HepG2 (cell line): ENCODE measurements around the gene PEX11B. TPM values are rescaled to one million over a fixed set of nuclear protein-coding genes. Genes with fewer than 3 reads are reported as not detected.

Experiments used
- ATAC-seq: fragments of 200-7000 bp; cut with Tn5 transposase; 3 replicates; pipeline ENCODE4 v1.9.1; 2020; ENCODE audit warnings: mild to moderate bottlenecking, moderate library complexity
- BruUV-seq: library from RNA; stranded (reverse); fragments of 400-500 nt; replicated peaks from 2 replicates; lab custom pipeline; 2021; lab: Mats Ljungman, UMichigan
- CTCF ChIA-PET: fragments of 300-600 bp; formaldehyde crosslinking; extraction: SDS; loops from one replicate; lab custom pipeline; 2021; ENCODE audit warnings: low total read pairs, inconsistent platforms, low intra/inter-chr PET ratio; lab: Yijun Ruan, JAX
- POLR2A ChIA-PET: fragments of 350-600 bp; sonication (Branson Sonifier 250); formaldehyde crosslinking; loops from one replicate; lab custom pipeline; 2020; ENCODE audit warnings: antibody characterized with exemption, inconsistent platforms; lab: Yijun Ruan, JAX
- DNase-seq: peaks from one replicate; pipeline ENCODE4 v3.0.0-alpha.2; 2015; ENCODE audit warnings: low spot score
- FAIRE-seq: peaks from 3 replicates; lab custom pipeline; 2011; peaks lifted over from hg19 to GRCh38; lab: Jason Lieb, UNC
- H2AFZ ChIP-seq: one replicate; pipeline ENCODE4 v1.6.1; 2011; ENCODE audit warnings: low read length, inconsistent platforms
- H3K27ac ChIP-seq: fragments of 300-600 bp; 3 replicates; pipeline ENCODE4 v1.8.0; 2011; ENCODE audit warnings: mixed run types, mild to moderate bottlenecking, mixed read lengths, low read length, inconsistent platforms; ENCODE audit not compliant: insufficient read depth; ENCODE audit errors: extremely low read length
- H3K27me3 ChIP-seq, 2 experiments: fragments of 200-600 bp in 1 of 2; 2 replicates in 1 of 2; 3 replicates in 1 of 2; pipeline versions ENCODE4 v1.6.0 to v1.8.0; 2011; ENCODE audit warnings: low read length in 2 of 2, mild to moderate bottlenecking in 2 of 2, moderate library complexity in 2 of 2, inconsistent platforms in 1 of 2; ENCODE audit not compliant: insufficient read depth in 2 of 2, control insufficient read depth in 1 of 2
- H3K36me3 ChIP-seq, 2 experiments: fragments of 200-600 bp in 1 of 2; replicated peaks in 1 of 2; 2 replicates in 1 of 2; 3 replicates in 1 of 2; pipeline versions ENCODE4 v1.5.1 to v1.8.0; 2011; ENCODE audit warnings: low read length in 2 of 2, inconsistent platforms in 1 of 2; ENCODE audit not compliant: insufficient read depth in 2 of 2, control insufficient read depth in 1 of 2
- H3K4me1 ChIP-seq: 2 replicates; pipeline ENCODE4 v1.5.1; 2012; ENCODE audit warnings: low read length, inconsistent platforms; ENCODE audit not compliant: insufficient read depth
- H3K4me2 ChIP-seq: 2 replicates; pipeline ENCODE4 v1.6.0; 2011; ENCODE audit warnings: low read depth, low read length, inconsistent platforms
- H3K4me3 ChIP-seq, 3 experiments: fragments of 200-600 bp in 1 of 3; sonication (generic), shearing (Covaris generic) in 1 of 3; replicated peaks in 1 of 3; 2 replicates each; pipeline ENCODE4 v1.5.1; 2011 to 2016; ENCODE audit warnings: low read length in 3 of 3, inconsistent platforms in 2 of 3, low read depth in 2 of 3, mild to moderate bottlenecking in 2 of 3, control low read depth in 1 of 3, mixed read lengths in 1 of 3; ENCODE audit not compliant: insufficient read depth in 1 of 3
- H3K79me2 ChIP-seq: one replicate; pipeline ENCODE4 v1.6.1; 2011; ENCODE audit warnings: low read length, inconsistent platforms; ENCODE audit not compliant: insufficient read depth
- H3K9ac ChIP-seq: 2 replicates; pipeline ENCODE4 v1.6.0; 2011; ENCODE audit warnings: mild to moderate bottlenecking, low read depth, low read length, inconsistent platforms; ENCODE audit not compliant: insufficient read depth
- H3K9me3 ChIP-seq: 2 replicates; pipeline ENCODE4 v1.5.1; 2012; ENCODE audit warnings: mild to moderate bottlenecking, low read length
- H4K20me1 ChIP-seq: 2 replicates; pipeline ENCODE4 v1.6.0; 2011; ENCODE audit warnings: inconsistent platforms, mild to moderate bottlenecking, low read length, moderate library complexity; ENCODE audit not compliant: insufficient read depth
- ATM ChIP-seq: fragments of 450-650 bp; IDR thresholded peaks from 2 replicates; pipeline ENCODE4 v1.7.1; 2017; ENCODE audit warnings: mild to moderate bottlenecking, borderline replicate concordance
- HNRNPLL ChIP-seq: fragments of 200-400 bp; formaldehyde crosslinking; IDR thresholded peaks from 2 replicates; pipeline ENCODE4 v1.6.1; 2017; ENCODE audit warnings: mild to moderate bottlenecking, low read depth, low read length; ENCODE audit not compliant: poor library complexity, severe bottlenecking
- HOMEZ ChIP-seq: IDR thresholded peaks from 2 replicates; pipeline ENCODE4 v1.6.1; 2016; ENCODE audit warnings: low read depth
- IKZF5 ChIP-seq: IDR thresholded peaks from 2 replicates; pipeline ENCODE4 v1.6.1; 2018; ENCODE audit warnings: missing genetic modification reagents, mild to moderate bottlenecking, missing compliant biosample characterization
- NBN ChIP-seq: fragments of 450-650 bp; conservative IDR thresholded peaks from 2 replicates; pipeline ENCODE4 v1.6.1; 2017
- RFX3 ChIP-seq: IDR thresholded peaks from 2 replicates; pipeline ENCODE4 v1.6.1; 2016; ENCODE audit warnings: missing biosample characterization, missing genetic modification reagents
- STAT6 ChIP-seq: sonication (generic); formaldehyde crosslinking; IDR thresholded peaks from 2 replicates; pipeline ENCODE4 v1.4.0; 2020; ENCODE audit warnings: missing genetic modification reagents, mild to moderate bottlenecking, borderline replicate concordance
- TEF ChIP-seq: sonication (generic); formaldehyde crosslinking; IDR thresholded peaks from 2 replicates; pipeline ENCODE4 v1.5.0; 2020; ENCODE audit warnings: missing genetic modification reagents
- USF2 ChIP-seq, 2 experiments: sonication (generic) in 1 of 2; formaldehyde crosslinking in 1 of 2; IDR thresholded peaks; 2 replicates each; pipeline versions ENCODE4 v1.5.1 to v1.6.1; 2011 to 2020; ENCODE audit warnings: borderline replicate concordance in 1 of 2, low read depth in 1 of 2, low read length in 1 of 2, mild to moderate bottlenecking in 1 of 2, missing genetic modification reagents in 1 of 2, moderate library complexity in 1 of 2
- ZBTB44 ChIP-seq: sonication (generic); formaldehyde crosslinking; IDR thresholded peaks from 2 replicates; pipeline ENCODE4 v1.4.0; 2020; ENCODE audit warnings: missing genetic modification reagents
- ZFP90 ChIP-seq: sonication (generic); formaldehyde crosslinking; IDR thresholded peaks from 2 replicates; pipeline ENCODE4 v1.8.0; 2022; ENCODE audit warnings: missing genetic modification reagents, mild to moderate bottlenecking, inconsistent platforms, borderline replicate concordance
- ZNF234 ChIP-seq: sonication (generic); formaldehyde crosslinking; conservative IDR thresholded peaks from 2 replicates; pipeline ENCODE4 v1.5.1; 2020; ENCODE audit warnings: mild to moderate bottlenecking, missing genetic modification reagents
- ZNF510 ChIP-seq: sonication (generic); formaldehyde crosslinking; IDR thresholded peaks from 2 replicates; pipeline ENCODE4 v1.4.0; 2020; ENCODE audit warnings: low read depth, mild to moderate bottlenecking, missing genetic modification reagents
- ZNF569 ChIP-seq: sonication (generic); formaldehyde crosslinking; IDR thresholded peaks from 2 replicates; pipeline ENCODE4 v1.5.0; 2020; ENCODE audit warnings: mild to moderate bottlenecking, missing genetic modification reagents, moderate library complexity, borderline replicate concordance
- WGBS: methylation state at CpG from one replicate; pipeline ENCODE4 v1.1.6; 2017; ENCODE audit warnings: low lambda C conversion rate; 5-methylcytosine and 5-hydroxymethylcytosine counted together
- in situ Hi-C: cut with HindIII; loops from 2 replicates; pipeline ENCODE4 v1.10.0; 2017; ENCODE audit warnings: low pct_unique_long_range_greater_than_20kb; ENCODE audit not compliant: extremely low pct_ligation_motif_present
- intact Hi-C: fragments of 100-400 bp; cut with micrococcal nuclease; formaldehyde crosslinking; loops from one replicate; pipeline ENCODE4 v1.10.0; 2022; ENCODE audit not compliant: unreplicated experiment
- polyA plus RNA-seq, 8 experiments: library from polyadenylated mRNA; depleted of rRNA in 3 of 8; stranded (reverse) in 7 of 8; unstranded in 1 of 8; fragments of >200 nt; fragmentation: Illumina TruSeq in 4 of 8; extraction: Trizol in 4 of 8; gene quantifications; 2 replicates each; pipeline versions ENCODE4 v1.2.1 to v1.2.3, GENCODE V29; 2011 to 2016; ENCODE audit warnings: low read depth in 4 of 8, missing spikeins in 1 of 8, mixed read lengths in 1 of 8; ENCODE audit not compliant: insufficient read depth in 1 of 8
- total RNA-seq, 5 experiments: library from RNA; depleted of rRNA; stranded (reverse); fragments of >200 nt; fragmentation: Illumina TruSeq; extraction: Trizol; gene quantifications; 2 replicates each; pipeline ENCODE4 v1.2.3, GENCODE V29; 2016; ENCODE audit warnings: low read depth in 1 of 5

Gene PEX11B
- total and polyA plus RNA-seq, 2 of the 13 experiments (the other 11 are each of a cell fraction or from before 2014, with no cell fraction given), result 21.6 to 48.4 TPM

GRCh38 chr1:145884675-145885074 lies 33.8 kb downstream of the PEX11B start:
- in situ Hi-C loops (loop anchor here (5.0 to 10.0 kb wide), 2 partner anchors 43 to 120 kb away; partner anchors contain the start of gene RBM8A), intact Hi-C loops (no loop called here)
- POLR2A ChIA-PET, result interaction anchor here (1.2 kb wide), 1 partner anchor 26 kb away, joined by 3 read pairs; the partner anchor contains the start of gene PIAS3
- peaks cover 2 to 30% of the 10 kb centered on the region in 2 experiments for H3K27me3 ChIP-seq
- no peaks in the 10 kb centered on the region for H3K79me2 ChIP-seq
- no peak overlapping the region for H2AFZ ChIP-seq
- no peaks in the 10 kb centered on the region for H4K20me1 ChIP-seq
- no peak overlapping the region for H3K4me2 ChIP-seq
- no peak for FAIRE-seq
- H3K9me3 ChIP-seq, result no peaks in the 10 kb centered on the region
- H3K27ac ChIP-seq, result no peak overlapping the region
- H3K9ac ChIP-seq, result no peak overlapping the region
- no TSS peak for BruUV-seq
- ATAC-seq, result no peak
- peaks cover 32% of the 10 kb centered on the region for H3K4me1 ChIP-seq
- DNase-seq, result no peak
- CTCF ChIA-PET, result no interaction called here
- no peaks in the 10 kb centered on the region for H3K36me3 ChIP-seq
- no peak overlapping the region for H3K4me3 ChIP-seq
- WGBS, result 13% methylated on average over 1 of the region's 1 CpG
- no peak for TF ChIP-seq ZNF510 (CRISPR knock-in tag)
- no peak for TF ChIP-seq STAT6 (CRISPR knock-in tag)
- no peak for TF ChIP-seq HNRNPLL
- no peak for TF ChIP-seq ZNF234 (CRISPR knock-in tag)
- TF ChIP-seq ZNF569 (CRISPR knock-in tag), result no peak
- no peak for TF ChIP-seq ATM
- TF ChIP-seq RFX3 (CRISPR knock-in tag), result no peak
- TF ChIP-seq ZFP90, result no peak
- no peak for TF ChIP-seq NBN
- TF ChIP-seq IKZF5 (CRISPR knock-in tag), result no peak
- no peak for TF ChIP-seq ZBTB44 (CRISPR knock-in tag)
- no peak for TF ChIP-seq TEF (CRISPR knock-in tag)
- no peak for TF ChIP-seq USF2 (IDR thresholded peaks at IDR 0.05; ENCODE audit: low read depth, low read length)
- TF ChIP-seq USF2 (CRISPR knock-in tag; IDR thresholded peaks at IDR 0.05; ENCODE audit: borderline replicate concordance), result no peak
- no peak for TF ChIP-seq HOMEZ (CRISPR knock-in tag)
